PC-9 (cell line): ENCODE measurements around the gene PTAFR. TPM values are rescaled to one million over a fixed set of nuclear protein-coding genes. Genes with fewer than 3 reads are reported as not detected.

Experiments
- BruUV-seq: library from RNA; stranded (reverse); fragments of 400-500 nt; replicated peaks from 2 replicates; lab custom pipeline; 2021; lab: Mats Ljungman, UMichigan
- CTCF ChIA-PET: fragments of 300-600 bp; sonication (Branson Sonifier 250); formaldehyde crosslinking; loops from one replicate; lab custom pipeline; 2022; ENCODE audit warnings: antibody characterized with exemption; lab: Charles Lee
- POLR2A ChIA-PET: fragments of 300-600 bp; sonication (Branson Sonifier 250); formaldehyde crosslinking; loops from one replicate; lab custom pipeline; 2022; ENCODE audit warnings: antibody characterized with exemption; ENCODE audit not compliant: unreplicated experiment; lab: Charles Lee
- DNase-seq, 2 experiments: peaks; one replicate each; pipeline versions ENCODE4 v3.0.0 to v3.0.0-alpha.2; 2015 to 2022; ENCODE audit warnings: mixed read lengths in 1 of 2
- H2AFZ ChIP-seq: fragments of 200-600 bp; sonication (generic); 2 replicates; pipeline ENCODE4 v1.8.1; 2017; ENCODE audit warnings: antibody characterized with exemption
- H3F3A ChIP-seq: fragments of 200-600 bp; sonication (generic); 2 replicates; pipeline ENCODE4 v1.8.1; 2017; ENCODE audit warnings: antibody characterized with exemption, mild to moderate bottlenecking, low read depth; ENCODE audit not compliant: insufficient read depth
- H3K27ac ChIP-seq: fragments of 200-600 bp; sonication (generic); 2 replicates; pipeline ENCODE4 v1.6.1; 2016; ENCODE audit warnings: mixed run types
- H3K27me3 ChIP-seq: fragments of 200-600 bp; sonication (generic); 2 replicates; pipeline ENCODE4 v1.6.1; 2016; ENCODE audit warnings: low read depth, mixed run types; ENCODE audit not compliant: insufficient read depth
- H3K36me3 ChIP-seq: fragments of 200-600 bp; sonication (generic); 2 replicates; pipeline ENCODE4 v1.6.1; 2016; ENCODE audit warnings: low read depth, mixed run types
- H3K4me1 ChIP-seq: fragments of 200-600 bp; sonication (generic); replicated peaks from 2 replicates; pipeline ENCODE4 v1.6.1; 2016; ENCODE audit warnings: mixed run types; ENCODE audit not compliant: insufficient read depth
- H3K4me2 ChIP-seq: fragments of 200-600 bp; sonication (generic); 2 replicates; pipeline ENCODE4 v1.6.1; 2017; ENCODE audit warnings: mixed run types
- H3K4me3 ChIP-seq: fragments of 200-600 bp; sonication (generic); 2 replicates; pipeline ENCODE4 v1.6.1; 2016; ENCODE audit warnings: mixed run types
- H3K79me2 ChIP-seq: fragments of 200-600 bp; sonication (generic); 2 replicates; pipeline ENCODE4 v1.6.1; 2017; ENCODE audit warnings: low read depth, mixed run types
- H3K9me2 ChIP-seq: fragments of 200-600 bp; sonication (generic); 2 replicates; pipeline ENCODE4 v1.8.1; 2017; ENCODE audit warnings: mild to moderate bottlenecking; ENCODE audit not compliant: insufficient read depth
- H3K9me3 ChIP-seq: fragments of 200-600 bp; sonication (generic); 2 replicates; pipeline ENCODE4 v1.8.1; 2016; ENCODE audit warnings: low read depth; ENCODE audit not compliant: insufficient read depth
- H4K20me1 ChIP-seq: fragments of 200-600 bp; sonication (generic); 2 replicates; pipeline ENCODE4 v1.8.1; 2017; ENCODE audit not compliant: insufficient read depth
- CTCF ChIP-seq: fragments of 200-600 bp; sonication (generic); conservative IDR thresholded peaks from 2 replicates; pipeline ENCODE4 v1.6.1; 2017; ENCODE audit warnings: mixed run types, antibody characterized with exemption, mild to moderate bottlenecking, moderate library complexity
- EZH2 ChIP-seq: fragments of 200-600 bp; sonication (generic); IDR thresholded peaks from 2 replicates; pipeline ENCODE4 v1.8.0; 2017; ENCODE audit warnings: antibody characterized with exemption, low read depth
- intact Hi-C: fragments of 100-400 bp; cut with micrococcal nuclease; formaldehyde crosslinking; loops from one replicate; pipeline ENCODE4 v1.10.0; 2022; ENCODE audit not compliant: unreplicated experiment
- total RNA-seq: library from RNA; stranded (reverse); gene quantifications from 2 replicates; pipeline ENCODE4 v1.2.3, GENCODE V29; 2021

Gene PTAFR
- total RNA-seq, 1 experiment from 2014 or later = 12.2 TPM

DNA sequence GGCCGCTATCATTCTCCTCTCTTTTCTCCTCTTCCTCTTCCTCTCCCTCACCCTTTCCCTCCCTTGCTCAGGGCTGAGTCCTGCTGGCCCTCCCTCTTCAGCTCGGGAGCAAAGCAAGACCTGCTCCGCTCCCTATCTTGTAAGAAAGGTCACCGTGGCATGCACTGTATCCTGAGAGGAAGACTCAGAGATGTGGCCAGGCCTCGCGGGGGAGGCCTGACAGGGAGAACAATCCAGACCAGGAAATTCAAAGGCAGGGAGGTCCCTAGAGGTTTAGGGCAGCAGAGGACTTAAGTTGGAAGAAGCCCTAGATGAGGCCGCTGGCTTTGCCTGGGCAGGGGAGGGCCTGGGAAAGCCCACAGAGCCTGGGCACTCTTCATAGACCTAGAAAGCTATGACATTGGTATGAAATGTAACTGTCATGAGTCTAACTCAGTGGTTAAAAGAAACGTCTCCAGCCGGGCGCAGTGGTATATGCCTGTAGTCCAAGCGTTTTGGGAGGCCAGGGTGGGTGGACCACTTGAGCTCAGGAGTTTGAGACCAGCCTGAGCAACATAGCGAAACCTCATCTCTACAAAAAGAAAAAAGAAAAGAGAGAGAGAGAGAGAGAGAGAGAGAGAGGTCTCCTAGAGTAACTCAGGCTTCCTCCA lies 14.6 kb upstream of the PTAFR start:
- Histone ChIP-seq H3K36me3 (no peaks in the 10 kb centered on the region), H3K4me3 (peak overlapping the region; percentile 10; the same call in 1 of the 2 replicates), H3K27me3 (no peaks in the 10 kb centered on the region), H2AFZ (peak overlapping the region; percentile 60), H4K20me1 (no peaks in the 10 kb centered on the region), H3K9me3 (no peaks in the 10 kb centered on the region), H3F3A (peaks cover 21% of the 10 kb centered on the region; the same call in 1 of the 2 replicates), H3K4me2 (peak overlapping the region; percentile 66), H3K9me2 (no peaks in the 10 kb centered on the region), H3K4me1 (peaks cover 37% of the 10 kb centered on the region), H3K79me2 (no peaks in the 10 kb centered on the region), H3K27ac (peak overlapping the region; percentile 80)
- CTCF ChIA-PET = interaction anchor here (0.6 kb wide), 2 partner anchors 15 to 589 kb away, joined by 3 to 8 read pairs; no protein-coding TSS in a partner anchor
- TF ChIP-seq EZH2 (no peak), CTCF (no peak)
- no peak for DNase-seq
- intact Hi-C loops = no loop called here
- BruUV-seq = no TSS peak
- POLR2A ChIA-PET = interaction anchor here (0.6 kb wide), 1 partner anchor 546 kb away, joined by 30 read pairs; the partner anchor contains the start of gene YTHDF2

- H3K79me2 ChIP-seq = no peaks in the 10 kb centered on the region
- peak overlapping the region; percentile 60 for H2AFZ ChIP-seq
- CTCF ChIA-PET = interaction anchor here (0.6 kb wide), 1 partner anchor 589 kb away, joined by 8 read pairs; no protein-coding TSS in a partner anchor
- H3K4me1 ChIP-seq = peaks cover 37% of the 10 kb centered on the region
- no peaks in the 10 kb centered on the region for H3K36me3 ChIP-seq
- H3F3A ChIP-seq = peaks cover 21% of the 10 kb centered on the region; the same call in 1 of the 2 replicates
- H3K4me2 ChIP-seq = peak overlapping the region; percentile 66
- TF ChIP-seq CTCF = no peak
- TF ChIP-seq EZH2 = no peak
- no peaks in the 10 kb centered on the region for H3K9me3 ChIP-seq
- no peaks in the 10 kb centered on the region for H3K9me2 ChIP-seq
- H3K27me3 ChIP-seq = no peaks in the 10 kb centered on the region
- no peaks in the 10 kb centered on the region for H4K20me1 ChIP-seq
- intact Hi-C loops = no loop called here
- peak overlapping the region; percentile 80 for H3K27ac ChIP-seq
- DNase-seq = peak in 1 of 2 experiments; percentile 88
- TSS peak; percentile 90 for BruUV-seq
- H3K4me3 ChIP-seq = peak overlapping the region; percentile 10; the same call in 1 of the 2 replicates
- POLR2A ChIA-PET = no interaction called here
Observed at GRCh38 chr1:28190337-28190979, 14.0 kb upstream of the PTAFR start.

GRCh38 chr1:28185071-28185470 lies 8.6 kb upstream of the PTAFR start:
- Histone ChIP-seq H3K27me3 (no peaks in the 10 kb centered on the region), H3K9me2 (no peaks in the 10 kb centered on the region), H3K36me3 (no peaks in the 10 kb centered on the region), H3F3A (peaks cover 5% of the 10 kb centered on the region; the same call in 1 of the 2 replicates), H3K9me3 (no peaks in the 10 kb centered on the region), H3K4me2 (no peak overlapping the region), H3K79me2 (no peaks in the 10 kb centered on the region), H2AFZ (no peak overlapping the region), H3K4me3 (no peak overlapping the region), H4K20me1 (no peaks in the 10 kb centered on the region), H3K4me1 (peaks cover 5% of the 10 kb centered on the region), H3K27ac (no peak overlapping the region)
- DNase-seq = no peak
- intact Hi-C loops = no loop called here
- CTCF ChIA-PET = no interaction called here
- no peak for TF ChIP-seq EZH2
- BruUV-seq = no TSS peak
- POLR2A ChIA-PET = no interaction called here
